ENCODE data around the gene MPDZ. TPM values are rescaled to one million over a fixed set of nuclear protein-coding genes. Genes with fewer than 3 reads are reported as not detected.

The MPDZ gene, protein sequence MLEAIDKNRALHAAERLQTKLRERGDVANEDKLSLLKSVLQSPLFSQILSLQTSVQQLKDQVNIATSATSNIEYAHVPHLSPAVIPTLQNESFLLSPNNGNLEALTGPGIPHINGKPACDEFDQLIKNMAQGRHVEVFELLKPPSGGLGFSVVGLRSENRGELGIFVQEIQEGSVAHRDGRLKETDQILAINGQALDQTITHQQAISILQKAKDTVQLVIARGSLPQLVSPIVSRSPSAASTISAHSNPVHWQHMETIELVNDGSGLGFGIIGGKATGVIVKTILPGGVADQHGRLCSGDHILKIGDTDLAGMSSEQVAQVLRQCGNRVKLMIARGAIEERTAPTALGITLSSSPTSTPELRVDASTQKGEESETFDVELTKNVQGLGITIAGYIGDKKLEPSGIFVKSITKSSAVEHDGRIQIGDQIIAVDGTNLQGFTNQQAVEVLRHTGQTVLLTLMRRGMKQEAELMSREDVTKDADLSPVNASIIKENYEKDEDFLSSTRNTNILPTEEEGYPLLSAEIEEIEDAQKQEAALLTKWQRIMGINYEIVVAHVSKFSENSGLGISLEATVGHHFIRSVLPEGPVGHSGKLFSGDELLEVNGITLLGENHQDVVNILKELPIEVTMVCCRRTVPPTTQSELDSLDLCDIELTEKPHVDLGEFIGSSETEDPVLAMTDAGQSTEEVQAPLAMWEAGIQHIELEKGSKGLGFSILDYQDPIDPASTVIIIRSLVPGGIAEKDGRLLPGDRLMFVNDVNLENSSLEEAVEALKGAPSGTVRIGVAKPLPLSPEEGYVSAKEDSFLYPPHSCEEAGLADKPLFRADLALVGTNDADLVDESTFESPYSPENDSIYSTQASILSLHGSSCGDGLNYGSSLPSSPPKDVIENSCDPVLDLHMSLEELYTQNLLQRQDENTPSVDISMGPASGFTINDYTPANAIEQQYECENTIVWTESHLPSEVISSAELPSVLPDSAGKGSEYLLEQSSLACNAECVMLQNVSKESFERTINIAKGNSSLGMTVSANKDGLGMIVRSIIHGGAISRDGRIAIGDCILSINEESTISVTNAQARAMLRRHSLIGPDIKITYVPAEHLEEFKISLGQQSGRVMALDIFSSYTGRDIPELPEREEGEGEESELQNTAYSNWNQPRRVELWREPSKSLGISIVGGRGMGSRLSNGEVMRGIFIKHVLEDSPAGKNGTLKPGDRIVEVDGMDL (N-terminal part only)
- 0.12 TPM for total RNA-seq (2021; ENCODE audit: unreplicated experiment)
- 0.01 TPM in 1 of 2 replicates, not detected in the other for polyA plus RNA-seq (2012)
- percentile 6 among the genes with signal in this experiment for Bru-seq, nascent RNA
- percentile 6 among the genes with signal in this experiment for BruChase-seq, experiment 1, labeled RNA remaining after a 6-hour chase
- BruChase-seq, experiment 2, labeled RNA remaining after a 2-hour chase: percentile 5 among the genes with signal in this experiment
- long read RNA-seq: 0 reads

DNA sequence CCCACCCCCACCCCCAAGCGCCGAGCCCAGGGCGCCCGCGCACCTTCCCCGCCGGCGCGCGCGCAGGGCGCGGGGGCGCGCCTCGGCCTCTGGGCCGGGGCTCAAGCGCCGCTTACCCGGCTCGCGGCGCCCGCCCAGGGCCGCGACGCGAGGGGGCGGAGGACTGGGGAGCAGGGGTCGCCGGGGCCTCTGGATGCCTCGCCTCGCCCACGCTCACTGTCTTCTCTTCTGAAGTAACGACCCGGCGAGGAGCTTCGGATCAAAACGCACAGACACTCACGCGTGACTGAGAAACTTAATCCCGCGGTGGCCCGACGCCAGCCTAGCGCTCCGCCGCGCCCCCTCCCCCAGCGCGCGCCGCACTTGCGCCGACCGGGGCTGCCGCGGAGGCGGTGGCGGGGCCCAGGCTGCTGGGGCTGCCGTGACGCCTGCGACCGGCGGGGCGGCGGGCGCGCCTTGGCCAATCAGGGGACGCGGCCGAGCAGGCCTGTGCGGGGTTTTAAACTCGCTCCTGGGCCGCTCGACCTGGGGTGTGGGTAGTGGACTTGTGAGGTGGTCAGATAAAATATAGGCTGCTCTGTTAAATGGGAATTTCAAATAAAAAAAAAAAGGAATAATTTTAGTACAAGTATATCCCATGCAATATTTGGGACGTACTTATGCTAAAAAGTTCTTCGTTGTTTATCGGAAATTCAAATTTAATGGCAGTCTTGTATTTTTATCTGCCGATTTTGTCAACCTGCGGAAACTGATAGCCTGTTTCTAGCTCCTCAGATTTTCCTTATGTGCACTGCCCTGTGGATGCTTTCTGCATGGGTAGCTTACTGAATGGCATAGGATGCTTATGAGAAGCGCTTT lies at the start of gene MPDZ:
Gene MPDZ (minus strand): TSS at position 409 of the 858 bp plus-strand sequence. CDS start 29,377 bp downstream, outside the sequence.
- ChIA-PET RAD21 (ENCODE audit: low non-redundant PET in 1 of 2, low total read pairs in 2 of 2, uncharacterized antibody in 2 of 2, unreplicated experiment in 2 of 2) (no interaction called here), CTCF (no interaction called here), POLR2A (no interaction called here)
- Histone ChIP-seq H3K4me3 (replicated peaks in 1 of 2; ENCODE audit: low read depth in 1 of 2, low read length in 2 of 2) (no peak within 1 kb of the TSS), H3K4me1 (ENCODE audit: control insufficient read depth in 1 of 2, insufficient read depth in 2 of 2, low read length in 2 of 2) (no peaks in the 10 kb centered on the region), H3K9me3 (ENCODE audit: control insufficient read depth in 1 of 2, insufficient read depth in 1 of 2, low read depth in 1 of 2, low read length in 2 of 2) (no peaks in the 10 kb centered on the region), H3K9ac (ENCODE audit: low read length) (no peak within 1 kb of the TSS), H3K27me3 (ENCODE audit: insufficient read depth, low read length) (no peaks in the 10 kb centered on the region), H3K4me2 (ENCODE audit: low read length) (no peak within 1 kb of the TSS), H3K79me2 (ENCODE audit: insufficient read depth, low read length) (no peaks in the 10 kb centered on the region), H3K27ac (ENCODE audit: low read depth, low read length) (no peak within 1 kb of the TSS), H4K20me1 (ENCODE audit: insufficient read depth) (no peaks in the 10 kb centered on the region), H2AFZ (ENCODE audit: low read depth, low read length, poor library complexity, severe bottlenecking) (no peak within 1 kb of the TSS), H3K9me2 (ENCODE audit: insufficient read depth) (no peaks in the 10 kb centered on the region), H3K36me3 (ENCODE audit: control insufficient read depth in 1 of 2, insufficient read depth in 2 of 2, low read length in 2 of 2) (no peaks in the 10 kb centered on the region)
- intact Hi-C loops (cut with micrococcal nuclease): no loop called here
- no TSS peak for BruUV-seq (replicated peaks)
- DNase-seq (ENCODE audit: low read depth, low spot score) (no peak), ATAC-seq (no peak)
- TF ChIP-seq EZH2 (IDR thresholded peaks at IDR 0.05) (no peak), CBX3 (IDR thresholded peaks at IDR 0.05; ENCODE audit: low read depth) (no peak), SP1 (IDR thresholded peaks at IDR 0.05; ENCODE audit: low read depth) (no peak), SIN3A (IDR thresholded peaks at IDR 0.05; ENCODE audit: low read depth) (no peak)
- TF ChIP-seq, protein P1, sequence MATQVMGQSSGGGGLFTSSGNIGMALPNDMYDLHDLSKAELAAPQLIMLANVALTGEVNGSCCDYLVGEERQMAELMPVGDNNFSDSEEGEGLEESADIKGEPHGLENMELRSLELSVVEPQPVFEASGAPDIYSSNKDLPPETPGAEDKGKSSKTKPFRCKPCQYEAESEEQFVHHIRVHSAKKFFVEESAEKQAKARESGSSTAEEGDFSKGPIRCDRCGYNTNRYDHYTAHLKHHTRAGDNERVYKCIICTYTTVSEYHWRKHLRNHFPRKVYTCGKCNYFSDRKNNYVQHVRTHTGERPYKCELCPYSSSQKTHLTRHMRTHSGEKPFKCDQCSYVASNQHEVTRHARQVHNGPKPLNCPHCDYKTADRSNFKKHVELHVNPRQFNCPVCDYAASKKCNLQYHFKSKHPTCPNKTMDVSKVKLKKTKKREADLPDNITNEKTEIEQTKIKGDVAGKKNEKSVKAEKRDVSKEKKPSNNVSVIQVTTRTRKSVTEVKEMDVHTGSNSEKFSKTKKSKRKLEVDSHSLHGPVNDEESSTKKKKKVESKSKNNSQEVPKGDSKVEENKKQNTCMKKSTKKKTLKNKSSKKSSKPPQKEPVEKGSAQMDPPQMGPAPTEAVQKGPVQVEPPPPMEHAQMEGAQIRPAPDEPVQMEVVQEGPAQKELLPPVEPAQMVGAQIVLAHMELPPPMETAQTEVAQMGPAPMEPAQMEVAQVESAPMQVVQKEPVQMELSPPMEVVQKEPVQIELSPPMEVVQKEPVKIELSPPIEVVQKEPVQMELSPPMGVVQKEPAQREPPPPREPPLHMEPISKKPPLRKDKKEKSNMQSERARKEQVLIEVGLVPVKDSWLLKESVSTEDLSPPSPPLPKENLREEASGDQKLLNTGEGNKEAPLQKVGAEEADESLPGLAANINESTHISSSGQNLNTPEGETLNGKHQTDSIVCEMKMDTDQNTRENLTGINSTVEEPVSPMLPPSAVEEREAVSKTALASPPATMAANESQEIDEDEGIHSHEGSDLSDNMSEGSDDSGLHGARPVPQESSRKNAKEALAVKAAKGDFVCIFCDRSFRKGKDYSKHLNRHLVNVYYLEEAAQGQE (IDR thresholded peaks at IDR 0.05; ENCODE audit: low read depth): no peak

Measured in HCT116 (cell line).